Smooth muscle cell of the brain vasculature (primary cell): ENCODE data around the gene MAN2A1.

ENCODE experiments used
- DNase-seq: peaks from one replicate; pipeline ENCODE4 v3.0.0-alpha.2; 2012; ENCODE audit warnings: low read depth, low spot score

MAN2A1 gene

GRCh38 chr5:109689740-109690241, at the start of gene MAN2A1:
Gene MAN2A1 (plus strand): TSS chr5:109689927. CDS start chr5:109690418, 491 bp downstream.
- no peak for DNase-seq

- DNase-seq, result no peak
Measured at GRCh38 chr5:109640976-109641375, 48.8 kb upstream of the MAN2A1 start.

DNA sequence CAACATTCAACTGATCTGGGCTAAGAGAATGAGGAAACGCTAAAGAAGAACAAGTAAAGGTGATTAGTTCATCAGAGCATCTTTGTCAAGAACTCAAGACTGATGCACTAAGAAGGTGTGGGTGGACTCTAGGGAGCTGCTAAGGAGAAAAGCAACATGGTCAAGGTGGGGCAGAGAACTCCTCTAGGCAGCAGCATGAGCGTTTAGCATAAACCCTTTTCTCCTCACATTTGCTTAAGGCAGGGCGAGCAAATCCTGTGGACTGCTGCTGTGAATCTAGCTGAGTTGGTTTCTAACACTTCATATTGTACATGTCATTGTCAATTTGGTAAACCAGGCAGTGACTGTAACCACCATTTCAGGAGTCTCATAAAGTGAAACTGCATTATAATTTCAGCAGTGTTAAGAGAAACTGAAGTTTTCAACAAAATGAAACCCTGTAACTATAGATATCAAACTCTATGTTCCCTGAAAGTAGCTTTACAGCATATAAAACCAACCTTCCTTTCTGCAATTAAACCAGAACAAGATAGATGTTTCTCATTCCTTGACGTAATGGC, 45.9 kb upstream of the MAN2A1 start:
- DNase-seq, result no peak

DNA sequence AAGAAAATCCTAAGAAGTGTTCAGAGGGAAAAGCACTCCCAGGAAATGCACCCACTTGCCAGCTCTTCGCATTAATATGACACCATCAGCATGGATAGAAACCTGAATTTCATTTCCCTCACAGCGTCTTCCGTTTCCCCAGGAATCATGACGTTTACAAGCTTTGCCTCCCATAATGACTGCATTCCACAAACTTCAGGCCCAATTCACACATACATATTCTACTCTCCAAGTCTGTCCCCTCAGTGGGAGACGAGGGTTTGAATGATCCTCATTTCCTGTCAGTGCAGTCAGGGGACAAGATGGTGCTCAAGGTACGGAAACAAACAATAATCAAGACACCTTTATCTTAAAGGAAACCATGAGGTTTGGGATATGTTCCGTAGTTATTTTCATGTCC, 44.9 kb upstream of the MAN2A1 start:
- DNase-seq, result no peak

GRCh38 chr5:109645707-109646192, 44.0 kb upstream of the MAN2A1 start:
- no peak for DNase-seq

GRCh38 chr5:109649318-109649717, 40.4 kb upstream of the MAN2A1 start:
- DNase-seq, result no peak

DNA sequence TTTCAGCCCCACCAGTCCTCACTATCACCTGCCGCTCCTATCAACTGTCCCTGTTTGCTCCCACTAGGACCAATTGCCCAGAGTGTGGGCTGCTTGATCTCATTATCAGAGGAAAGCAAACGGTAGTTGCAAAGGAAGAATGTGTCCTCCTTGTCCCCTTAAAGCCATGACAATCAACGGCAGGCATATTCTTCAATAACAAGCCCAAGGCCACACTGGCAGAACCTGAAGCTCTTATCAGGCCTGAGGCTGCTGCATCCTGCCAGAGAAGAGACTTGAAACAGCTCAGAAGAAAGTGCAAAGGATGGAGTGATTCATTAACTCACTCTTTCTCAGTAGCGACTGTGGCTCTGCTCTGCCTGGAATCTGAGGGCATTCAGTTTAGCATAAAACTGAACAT, 39.2 kb upstream of the MAN2A1 start:
- DNase-seq, result no peak

GRCh38 chr5:109652096-109652495, 37.6 kb upstream of the MAN2A1 start:
- DNase-seq, result no peak

- no peak for DNase-seq
Measured at GRCh38 chr5:109653042-109653441, 36.7 kb upstream of the MAN2A1 start.

- DNase-seq, result no peak
Measured at GRCh38 chr5:109653561-109654239, 36.0 kb upstream of the MAN2A1 start.

DNA sequence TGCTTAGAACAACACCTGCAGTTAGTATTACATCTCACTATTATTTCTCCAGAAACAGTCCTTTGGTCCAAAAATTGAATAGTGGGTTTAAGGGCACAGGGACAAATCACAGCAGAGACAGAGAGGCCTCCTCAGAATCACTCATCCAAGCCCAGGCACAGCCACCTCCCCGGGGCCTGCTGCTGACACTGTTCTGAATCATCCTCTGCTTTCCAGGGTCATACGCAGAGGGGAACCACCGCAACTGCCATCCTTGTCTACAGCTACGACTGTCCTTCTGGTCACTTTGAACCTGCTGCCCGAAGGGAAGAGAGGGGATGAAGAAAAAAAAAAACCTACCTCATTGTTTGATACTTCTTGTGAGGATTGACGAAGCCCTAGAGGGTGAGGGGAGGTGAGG, 35.3 kb upstream of the MAN2A1 start:
- DNase-seq, result no peak

GRCh38 chr5:109655841-109656240, 33.9 kb upstream of the MAN2A1 start:
- DNase-seq, result no peak

GRCh38 chr5:109656829-109657228, 32.9 kb upstream of the MAN2A1 start:
- peak; percentile 23 for DNase-seq

DNA sequence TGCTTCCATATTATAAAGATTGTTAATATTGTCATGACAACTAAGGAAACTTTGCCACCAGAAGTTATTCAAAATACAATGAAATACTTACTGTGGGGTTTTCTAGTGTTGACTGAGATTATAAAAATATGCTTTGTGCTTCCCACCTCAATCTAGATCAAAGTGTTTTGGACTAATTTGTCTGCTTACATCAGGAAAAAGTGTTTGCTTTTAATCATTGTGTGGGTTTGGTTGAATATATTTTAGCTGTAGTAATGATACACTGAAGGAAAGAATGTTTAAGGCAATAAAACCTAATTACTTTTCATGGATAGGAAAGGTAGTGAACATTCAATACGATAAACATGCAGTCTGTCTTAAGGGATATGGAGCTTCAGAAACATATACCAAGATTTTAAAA, 29.8 kb upstream of the MAN2A1 start:
- DNase-seq, result no peak

DNA sequence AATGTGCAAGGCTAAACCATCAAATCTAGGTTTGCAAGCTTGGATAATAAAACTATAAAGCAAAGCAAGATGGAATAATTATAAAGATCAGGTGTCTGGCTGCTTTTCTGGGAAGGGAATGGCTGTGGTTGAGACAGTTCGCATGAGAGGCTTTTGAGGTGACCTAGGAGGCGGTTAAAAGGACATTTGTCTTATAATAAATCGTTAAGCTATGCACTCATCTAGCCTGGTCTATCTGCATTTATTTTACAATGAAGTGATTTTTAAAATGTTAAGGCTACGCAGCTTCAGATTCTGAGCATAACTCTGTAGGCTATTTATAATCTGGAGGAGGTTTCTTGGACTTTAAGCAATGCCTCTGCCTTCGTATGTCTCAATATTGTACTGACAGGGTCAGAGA, 29.4 kb upstream of the MAN2A1 start:
- DNase-seq, result no peak

DNA sequence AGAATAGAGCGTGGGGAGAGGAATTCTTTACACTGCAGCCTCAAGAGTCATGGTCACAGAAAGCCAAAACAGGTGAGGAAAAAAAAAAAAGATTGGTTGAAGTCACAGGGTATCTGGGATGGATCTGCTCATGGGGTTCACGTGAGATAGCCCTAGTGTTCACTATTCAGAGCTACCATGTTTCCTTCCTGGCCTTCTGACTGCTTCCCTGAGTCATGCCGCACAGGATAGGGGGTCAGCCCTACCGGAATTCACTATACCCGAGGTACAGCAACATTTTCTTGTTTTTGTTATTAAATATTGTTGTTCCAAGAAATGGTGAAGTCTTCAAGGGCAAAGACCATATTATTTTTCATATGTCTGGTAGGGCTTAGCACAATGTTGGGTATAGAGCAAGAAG, 21.5 kb upstream of the MAN2A1 start:
- no peak for DNase-seq

- DNase-seq, result no peak
Measured at GRCh38 chr5:109668668-109669422, 20.9 kb upstream of the MAN2A1 start.

GRCh38 chr5:109669991-109670706, 19.6 kb upstream of the MAN2A1 start:
- DNase-seq, result no peak

GRCh38 chr5:109671136-109671535, 18.6 kb upstream of the MAN2A1 start:
- DNase-seq, result no peak

- no peak for DNase-seq
Measured at GRCh38 chr5:109674596-109674995, 15.1 kb upstream of the MAN2A1 start.

DNA sequence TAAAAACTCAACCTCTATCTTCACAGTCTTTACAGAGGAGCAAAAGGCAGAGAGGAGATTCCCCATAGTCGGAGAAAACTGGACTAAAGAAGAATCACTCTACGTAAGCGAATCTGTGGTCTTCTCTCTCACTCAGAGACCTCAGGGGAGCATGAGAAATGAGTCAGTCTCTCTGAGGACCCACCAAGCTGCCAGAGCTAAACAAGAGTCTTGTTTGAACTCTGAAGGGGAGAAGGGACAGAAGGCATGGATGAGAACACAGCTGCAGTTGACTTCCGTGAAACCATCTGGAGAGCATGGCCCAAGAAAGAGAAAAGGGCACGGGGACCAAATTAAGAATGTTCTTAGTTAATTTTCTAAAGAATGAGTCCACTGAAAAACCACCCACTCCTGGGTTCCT, 12.8 kb upstream of the MAN2A1 start:
- peak; percentile 65 for DNase-seq

GRCh38 chr5:109678447-109678846, 11.3 kb upstream of the MAN2A1 start:
- no peak for DNase-seq
